ENCODE data around the gene LGALS3.

Gene LGALS3

DNA sequence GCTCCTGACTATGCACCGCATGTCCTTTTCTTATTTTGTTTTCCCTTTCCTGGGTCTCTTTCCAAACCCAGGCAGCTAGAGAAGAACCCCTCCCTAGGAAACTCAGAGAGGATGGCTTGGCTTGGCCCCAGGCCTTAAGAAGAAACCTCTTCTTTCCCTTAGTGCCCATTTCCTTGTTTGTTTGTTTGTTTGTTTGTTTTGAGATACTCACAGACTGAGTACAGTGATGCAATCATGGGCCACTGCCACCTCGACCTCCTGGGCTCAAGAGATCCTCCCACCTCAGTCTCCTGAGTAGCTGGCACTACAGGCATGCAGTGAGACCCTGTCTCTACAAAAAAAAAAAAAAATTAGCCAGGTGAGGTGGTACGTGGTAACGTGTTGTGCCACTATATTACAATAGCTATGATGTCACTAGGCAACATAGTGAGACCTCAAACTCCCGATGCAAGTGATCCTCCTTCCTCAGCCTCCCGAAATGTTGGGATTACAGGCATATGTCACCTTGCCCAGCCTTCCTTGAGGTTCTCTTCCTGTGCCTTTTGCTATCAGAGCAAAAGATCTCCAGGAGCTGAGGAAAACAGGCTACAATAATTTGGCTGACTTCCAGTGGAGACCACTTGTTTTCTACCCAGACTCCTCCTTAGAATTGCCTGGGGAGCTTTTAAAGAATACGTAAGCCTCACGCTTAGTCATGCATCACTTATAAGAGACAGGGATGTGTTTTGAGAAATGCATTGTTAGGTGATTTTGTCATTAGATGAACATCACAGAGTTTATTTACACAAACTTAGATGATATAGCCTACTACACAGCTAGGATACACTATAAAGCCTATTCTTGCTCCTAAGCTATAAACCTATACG, 34.5 kb upstream of the LGALS3 start:
- in situ Hi-C loops (cut with HindIII; ENCODE audit: low sequenced_read_pairs), result no loop called here
- TF ChIP-seq, protein P1, sequence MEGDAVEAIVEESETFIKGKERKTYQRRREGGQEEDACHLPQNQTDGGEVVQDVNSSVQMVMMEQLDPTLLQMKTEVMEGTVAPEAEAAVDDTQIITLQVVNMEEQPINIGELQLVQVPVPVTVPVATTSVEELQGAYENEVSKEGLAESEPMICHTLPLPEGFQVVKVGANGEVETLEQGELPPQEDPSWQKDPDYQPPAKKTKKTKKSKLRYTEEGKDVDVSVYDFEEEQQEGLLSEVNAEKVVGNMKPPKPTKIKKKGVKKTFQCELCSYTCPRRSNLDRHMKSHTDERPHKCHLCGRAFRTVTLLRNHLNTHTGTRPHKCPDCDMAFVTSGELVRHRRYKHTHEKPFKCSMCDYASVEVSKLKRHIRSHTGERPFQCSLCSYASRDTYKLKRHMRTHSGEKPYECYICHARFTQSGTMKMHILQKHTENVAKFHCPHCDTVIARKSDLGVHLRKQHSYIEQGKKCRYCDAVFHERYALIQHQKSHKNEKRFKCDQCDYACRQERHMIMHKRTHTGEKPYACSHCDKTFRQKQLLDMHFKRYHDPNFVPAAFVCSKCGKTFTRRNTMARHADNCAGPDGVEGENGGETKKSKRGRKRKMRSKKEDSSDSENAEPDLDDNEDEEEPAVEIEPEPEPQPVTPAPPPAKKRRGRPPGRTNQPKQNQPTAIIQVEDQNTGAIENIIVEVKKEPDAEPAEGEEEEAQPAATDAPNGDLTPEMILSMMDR (IDR thresholded peaks at IDR 0.05; ENCODE audit: low read depth, low read length), result no peak
- peak; percentile 55 for DNase-seq (ENCODE audit: low read depth, low spot score)
- no peak overlapping the region for H3K4me3 ChIP-seq (ENCODE audit: low read depth, low read length)

DNA sequence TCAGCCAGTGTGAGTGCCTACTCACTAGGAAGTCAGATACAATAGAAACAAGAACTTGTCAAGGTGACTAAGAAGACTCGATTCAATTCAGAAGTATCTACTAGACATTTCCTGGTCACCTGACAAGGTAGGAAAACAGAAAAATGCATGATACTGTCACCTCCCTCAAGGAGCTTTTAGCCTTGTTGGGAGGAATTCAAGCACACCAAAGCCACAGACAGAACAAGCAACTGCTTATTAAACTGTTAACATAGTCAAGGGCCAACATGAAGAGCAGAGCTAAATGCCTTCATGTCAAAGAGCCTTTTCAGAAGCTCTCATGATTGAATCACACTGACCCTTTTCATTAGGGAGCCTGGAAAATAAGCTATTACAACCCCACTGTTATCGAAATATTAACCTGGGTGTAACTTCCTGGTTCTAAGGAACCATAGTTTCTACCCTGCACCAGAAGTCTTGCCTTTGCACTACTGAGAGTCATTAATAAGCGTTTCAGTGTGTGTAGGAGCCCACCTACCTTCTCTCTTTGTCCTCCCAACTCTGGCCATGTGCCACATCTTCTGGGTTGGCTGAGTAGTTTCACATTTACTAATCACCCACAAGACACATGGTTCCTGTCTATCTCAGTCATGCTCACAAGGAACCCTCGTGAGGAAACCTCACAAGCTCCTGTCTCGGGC, 31.0 kb upstream of the LGALS3 start:
- no peak for DNase-seq (ENCODE audit: low read depth, low spot score)
- no peak overlapping the region for H3K4me3 ChIP-seq (ENCODE audit: low read depth, low read length)
- in situ Hi-C loops (cut with HindIII; ENCODE audit: low sequenced_read_pairs), result no loop called here
- TF ChIP-seq, protein P1 (IDR thresholded peaks at IDR 0.05; ENCODE audit: low read depth, low read length), result no peak

DNA sequence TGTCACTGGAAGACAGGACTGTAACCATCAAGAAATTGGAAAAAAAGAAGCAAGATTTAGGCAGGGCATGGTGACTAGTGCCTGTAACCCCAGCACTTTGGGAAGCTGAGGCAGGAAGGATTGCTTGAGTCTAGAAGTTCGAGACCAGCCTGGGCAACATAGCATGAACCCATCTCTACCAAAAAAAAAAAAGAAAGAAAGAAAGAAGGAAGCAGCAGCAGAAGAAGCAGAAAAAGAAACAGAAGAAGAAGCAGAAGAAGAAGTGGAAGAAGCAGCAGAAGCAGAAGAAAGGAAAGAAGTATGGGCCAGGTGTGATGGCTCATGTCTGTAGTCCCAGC, 30.5 kb upstream of the LGALS3 start:
- no peak overlapping the region for H3K4me3 ChIP-seq (ENCODE audit: low read depth, low read length)
- no peak for DNase-seq (ENCODE audit: low read depth, low spot score)
- TF ChIP-seq, protein P1 (IDR thresholded peaks at IDR 0.05; ENCODE audit: low read depth, low read length), result no peak
- in situ Hi-C loops (cut with HindIII; ENCODE audit: low sequenced_read_pairs), result no loop called here

DNA sequence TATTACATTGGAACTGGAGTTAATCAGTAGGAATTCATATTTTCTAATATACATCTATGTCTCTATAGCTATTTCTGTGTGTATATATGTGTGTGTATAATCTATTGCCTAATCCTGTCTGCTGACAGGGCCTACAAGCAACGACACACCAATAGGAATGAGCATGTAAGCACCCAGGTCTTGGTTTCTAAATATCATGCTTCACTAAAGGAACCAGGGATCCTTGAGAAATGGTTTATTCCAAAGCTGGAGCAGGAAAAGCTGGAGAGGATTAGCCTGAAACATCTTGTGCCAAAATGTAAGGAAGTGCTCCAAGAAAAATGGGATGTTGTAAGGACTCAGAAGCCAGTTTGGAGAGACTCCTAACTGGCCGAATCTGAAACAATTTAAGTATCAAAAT, 29.3 kb upstream of the LGALS3 start:
- in situ Hi-C loops (cut with HindIII; ENCODE audit: low sequenced_read_pairs), result no loop called here
- DNase-seq (ENCODE audit: low read depth, low spot score), result no peak
- TF ChIP-seq, protein P1 (IDR thresholded peaks at IDR 0.05; ENCODE audit: low read depth, low read length), result no peak
- H3K4me3 ChIP-seq (ENCODE audit: low read depth, low read length), result no peak overlapping the region

DNA sequence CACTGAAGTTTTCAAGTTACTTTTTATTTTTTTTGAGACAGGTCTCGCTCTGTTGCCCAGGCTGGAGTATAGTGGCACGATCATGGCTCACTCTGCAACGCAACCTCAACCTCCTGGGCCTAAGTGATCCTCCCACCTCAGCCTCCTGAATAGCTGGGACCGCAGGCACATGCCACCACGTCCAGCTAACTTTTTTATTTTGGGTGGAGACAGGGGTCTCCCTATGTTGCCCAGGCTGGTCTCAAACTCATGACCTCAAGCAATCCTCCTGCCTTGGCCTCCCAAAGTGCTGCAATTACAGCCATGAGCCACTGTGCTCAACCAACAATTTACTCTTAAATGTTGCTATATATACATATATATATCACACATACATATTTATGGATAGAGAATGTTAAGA, 27.4 kb upstream of the LGALS3 start:
- TF ChIP-seq, protein P1 (IDR thresholded peaks at IDR 0.05; ENCODE audit: low read depth, low read length), result no peak
- H3K4me3 ChIP-seq (ENCODE audit: low read depth, low read length), result no peak overlapping the region
- DNase-seq (ENCODE audit: low read depth, low spot score), result no peak
- in situ Hi-C loops (cut with HindIII; ENCODE audit: low sequenced_read_pairs), result no loop called here

DNA sequence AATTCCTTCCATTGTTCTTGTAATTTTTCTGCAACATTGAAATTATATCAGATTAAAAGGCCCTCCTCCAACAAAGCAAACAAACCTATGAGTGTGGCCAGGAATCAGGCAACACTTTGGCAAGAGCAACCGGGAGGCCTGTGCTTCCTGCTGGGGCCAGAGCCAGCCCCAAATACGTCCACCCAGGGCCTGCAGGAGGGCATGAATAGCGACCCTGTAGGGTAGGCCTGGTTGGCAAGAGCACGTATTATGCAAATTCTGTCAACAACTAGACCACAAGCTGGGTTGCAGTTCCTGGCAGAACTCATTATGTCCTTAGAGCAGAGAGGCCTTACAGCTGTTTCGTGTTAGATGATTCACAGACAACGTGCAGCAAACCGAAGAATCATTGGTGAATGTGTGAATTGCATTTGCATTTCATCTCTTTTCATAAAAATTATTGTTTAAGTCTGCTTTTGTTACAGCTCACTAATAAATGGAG, 26.9 kb upstream of the LGALS3 start:
- TF ChIP-seq, protein P1 (IDR thresholded peaks at IDR 0.05; ENCODE audit: low read depth, low read length), result no peak
- peak; percentile 97 for DNase-seq (ENCODE audit: low read depth, low spot score)
- in situ Hi-C loops (cut with HindIII; ENCODE audit: low sequenced_read_pairs), result no loop called here
- no peak overlapping the region for H3K4me3 ChIP-seq (ENCODE audit: low read depth, low read length)
